IgD-negative memory B cell (primary cell): ENCODE results near the gene MGST3. TPM values are rescaled to one million over a fixed set of nuclear protein-coding genes. Genes with fewer than 3 reads are reported as not detected.
A peak's percentile ranks its signal among the peaks of the same experiment; 100 is the strongest.
"Not testable (repeated sequence)": the region's sequence is repeated elsewhere in the genome, so short reads cannot be mapped to it uniquely, and the experiment has no call there.

ENCODE experiments used
- H3K27ac Mint-ChIP-seq, 3 donors: one replicate each; pipeline ENCODE4 v1.8.0; 2020 to 2022; ENCODE audit warnings: mild to moderate bottlenecking in 3 of 3, mixed read lengths in 3 of 3, moderate library complexity in 1 of 3
- H3K27me3 Mint-ChIP-seq: one replicate; pipeline ENCODE4 v1.8.0; 2021; ENCODE audit warnings: mixed read lengths
- H3K36me3 Mint-ChIP-seq: one replicate; pipeline ENCODE4 v1.8.0; 2020; ENCODE audit warnings: mild to moderate bottlenecking, mixed read lengths
- H3K4me1 Mint-ChIP-seq, 3 donors: one replicate each; pipeline ENCODE4 v1.8.0; 2020 to 2022; ENCODE audit warnings: mixed read lengths in 3 of 3, mild to moderate bottlenecking in 1 of 3
- H3K4me3 Mint-ChIP-seq, 4 donors: one replicate each; pipeline ENCODE4 v1.8.0; 2020 to 2022; ENCODE audit warnings: mild to moderate bottlenecking in 4 of 4, mixed read lengths in 4 of 4, moderate library complexity in 3 of 4
- H3K9me3 Mint-ChIP-seq, 3 donors: one replicate each; pipeline ENCODE4 v1.8.0; 2020 to 2021; ENCODE audit warnings: mixed read lengths in 3 of 3, mild to moderate bottlenecking in 1 of 3
- polyA plus RNA-seq: library from polyadenylated mRNA; unstranded; fragments of 300-500 nt; fragmentation: Illumina TruSeq; gene quantifications from one replicate; pipeline ENCODE4 v1.2.3, GENCODE V29; 2021

MGST3 gene
- polyA plus RNA-seq, 1 donor from 2014 or later: 90.2 TPM

DNA sequence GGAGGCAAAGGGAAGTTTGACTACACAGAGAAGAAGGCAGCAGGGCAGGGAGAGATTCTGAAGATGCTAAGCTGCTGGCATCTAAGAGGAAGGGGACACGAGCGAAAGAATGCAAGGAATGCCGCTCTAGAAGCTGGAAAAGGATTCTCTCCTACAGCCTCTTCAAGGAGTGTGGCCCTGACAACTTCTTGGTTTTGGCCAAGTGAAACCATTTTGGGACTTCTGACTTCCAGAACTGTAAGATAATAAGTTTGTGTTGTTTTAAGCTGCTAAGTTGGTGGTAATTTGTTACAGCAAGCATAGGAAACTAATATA, 28.5 kb downstream of the MGST3 start:
- no peaks in the 10 kb centered on the region for H3K4me1 Mint-ChIP-seq
- H3K27me3 Mint-ChIP-seq: no peaks in the 10 kb centered on the region
- no peak overlapping the region for H3K27ac Mint-ChIP-seq
- H3K9me3 Mint-ChIP-seq: no peaks in the 10 kb centered on the region
- H3K36me3 Mint-ChIP-seq: no peaks in the 10 kb centered on the region
- no peak overlapping the region for H3K4me3 Mint-ChIP-seq

DNA sequence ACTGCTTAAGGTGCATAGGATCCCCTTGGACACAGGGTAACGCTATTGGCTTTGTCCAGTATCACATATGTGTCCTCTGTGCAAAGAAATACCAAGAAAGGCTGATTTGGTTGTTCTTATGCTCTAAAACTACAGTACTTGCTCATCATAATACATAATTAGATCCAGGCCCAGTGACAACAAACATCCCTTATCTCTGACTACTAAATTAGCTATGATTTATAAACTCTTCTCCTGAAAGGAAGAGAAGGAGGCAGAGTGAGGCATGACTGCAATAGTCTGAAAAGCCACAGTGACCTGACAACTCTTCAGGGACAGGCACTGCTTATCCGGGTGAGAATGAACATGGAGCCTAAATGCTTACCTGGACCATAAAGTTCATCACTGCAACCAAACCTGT, 30.7 kb downstream of the MGST3 start:
- Mint-ChIP-seq H3K4me1 (no peaks in the 10 kb centered on the region), H3K27me3 (no peaks in the 10 kb centered on the region), H3K27ac (peak overlapping the region in 1 of 3 donors; percentile 2), H3K36me3 (peaks cover 12% of the 10 kb centered on the region), H3K4me3 (no peak overlapping the region), H3K9me3 (peaks cover 0 to 6% (median 3%) of the 10 kb centered on the region in 3 donors)

DNA sequence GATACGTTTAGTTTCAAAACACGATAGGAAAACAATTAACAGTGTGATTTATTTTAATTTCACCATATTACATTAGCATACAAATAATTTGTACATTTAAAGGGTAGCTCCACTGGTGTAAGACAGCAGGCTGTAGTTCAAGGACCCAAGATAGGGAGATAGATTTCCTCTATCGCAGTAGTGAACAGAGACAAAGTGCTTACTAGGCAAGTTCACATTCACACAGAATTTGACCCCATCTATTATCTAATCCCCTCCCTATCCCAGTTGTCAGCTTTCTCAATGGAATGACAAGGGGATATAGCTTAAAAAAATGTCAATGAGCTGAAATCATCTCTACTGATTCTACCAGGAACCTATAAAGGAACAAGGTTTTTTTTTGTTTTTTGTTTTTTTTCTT, 31.2 kb downstream of the MGST3 start:
- no peaks in the 10 kb centered on the region for H3K4me1 Mint-ChIP-seq
- no peaks in the 10 kb centered on the region for H3K27me3 Mint-ChIP-seq
- peak overlapping the region in 1 of 3 donors; percentile 2 for H3K27ac Mint-ChIP-seq
- H3K36me3 Mint-ChIP-seq: peaks cover 14% of the 10 kb centered on the region
- H3K4me3 Mint-ChIP-seq: no peak overlapping the region
- H3K9me3 Mint-ChIP-seq: peaks cover 0 to 6% (median 3%) of the 10 kb centered on the region in 3 donors

DNA sequence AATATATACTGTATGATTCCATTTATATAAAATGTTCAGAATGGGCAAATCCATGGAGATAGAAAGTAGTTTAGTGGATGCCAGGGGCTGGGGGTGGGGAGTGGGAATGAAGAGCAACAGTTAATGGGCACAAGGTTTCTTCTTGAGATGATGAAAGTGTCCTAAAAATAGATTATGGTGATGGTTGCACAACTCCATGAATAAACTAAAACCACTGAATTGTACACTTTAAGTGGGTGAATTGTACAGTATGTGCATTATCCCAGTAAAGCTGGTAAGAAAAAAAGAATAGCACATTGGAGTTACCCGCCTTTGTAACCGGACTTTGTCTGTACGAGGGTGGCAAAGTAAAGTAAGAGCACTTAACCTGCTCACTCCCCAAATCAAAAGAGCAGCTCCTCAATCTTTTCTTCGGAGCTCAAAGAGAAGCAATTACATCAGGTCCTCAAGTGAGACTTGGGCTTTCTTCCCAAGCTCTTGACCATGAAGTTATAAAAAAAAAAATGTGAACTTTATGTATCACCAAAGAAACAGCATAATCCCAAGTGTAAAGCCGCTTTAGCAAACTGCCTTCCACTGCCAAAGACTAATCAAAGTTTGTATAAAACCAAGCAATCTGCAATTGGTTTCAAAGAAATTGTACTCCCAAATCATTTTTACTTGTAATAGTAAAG, 35.3 kb downstream of the MGST3 start:
- Mint-ChIP-seq H3K4me1 (no peaks in the 10 kb centered on the region), H3K9me3 (peaks cover 0 to 6% (median 3%) of the 10 kb centered on the region in 3 donors), H3K27me3 (no peaks in the 10 kb centered on the region), H3K4me3 (no peak overlapping the region), H3K27ac (no peak overlapping the region), H3K36me3 (peaks cover 17% of the 10 kb centered on the region)

DNA sequence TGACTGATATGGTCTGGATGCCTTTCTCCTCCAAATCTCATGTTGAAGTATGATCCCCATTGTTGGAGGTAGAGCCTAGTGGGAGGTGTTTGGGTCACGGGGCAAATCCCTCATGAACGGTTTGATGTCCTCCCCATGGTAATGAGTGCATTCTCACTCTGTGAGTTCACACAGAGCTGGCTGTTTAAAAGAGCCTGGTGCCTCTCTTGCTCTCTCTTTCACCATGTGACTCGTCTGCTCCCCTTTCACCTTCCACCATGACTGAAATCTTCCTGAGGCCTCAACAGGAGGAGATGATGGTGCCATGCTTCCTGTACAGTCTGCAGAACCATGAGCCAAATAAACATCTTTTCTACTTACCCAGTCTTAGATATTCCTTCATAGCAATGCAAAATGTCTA, 37.1 kb downstream of the MGST3 start:
- Mint-ChIP-seq H3K27ac (no peak overlapping the region), H3K9me3 (peaks cover 0 to 6% (median 3%) of the 10 kb centered on the region in 3 donors), H3K4me1 (peaks cover 0 to 3% (median 1%) of the 10 kb centered on the region in 3 donors), H3K27me3 (no peaks in the 10 kb centered on the region), H3K36me3 (peaks cover 27% of the 10 kb centered on the region), H3K4me3 (no peak overlapping the region)

DNA sequence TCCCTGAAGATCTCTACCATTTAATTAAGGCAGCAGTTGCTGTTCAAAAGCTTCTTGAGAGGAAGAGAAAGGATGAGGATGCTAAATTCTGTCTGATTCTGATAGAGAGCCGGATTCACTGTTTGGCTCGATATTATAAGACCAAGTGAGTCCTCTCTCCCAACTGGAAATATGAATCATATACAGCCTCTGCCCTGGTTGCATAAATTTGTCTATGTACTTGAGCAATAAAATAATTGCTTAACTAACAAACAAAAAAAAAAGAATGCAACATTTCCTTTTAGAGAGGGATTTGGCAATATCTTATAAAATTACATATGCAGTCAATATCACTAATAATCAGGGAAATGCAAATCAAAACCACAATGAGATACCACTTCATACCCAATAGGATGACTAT, 40.5 kb downstream of the MGST3 start:
- Mint-ChIP-seq H3K9me3 (no peaks in the 10 kb centered on the region), H3K4me3 (no peak overlapping the region), H3K27me3 (no peaks in the 10 kb centered on the region), H3K4me1 (peaks cover 0 to 5% (median 1%) of the 10 kb centered on the region in 3 donors), H3K27ac (no peak overlapping the region), H3K36me3 (peaks cover 25% of the 10 kb centered on the region)

DNA sequence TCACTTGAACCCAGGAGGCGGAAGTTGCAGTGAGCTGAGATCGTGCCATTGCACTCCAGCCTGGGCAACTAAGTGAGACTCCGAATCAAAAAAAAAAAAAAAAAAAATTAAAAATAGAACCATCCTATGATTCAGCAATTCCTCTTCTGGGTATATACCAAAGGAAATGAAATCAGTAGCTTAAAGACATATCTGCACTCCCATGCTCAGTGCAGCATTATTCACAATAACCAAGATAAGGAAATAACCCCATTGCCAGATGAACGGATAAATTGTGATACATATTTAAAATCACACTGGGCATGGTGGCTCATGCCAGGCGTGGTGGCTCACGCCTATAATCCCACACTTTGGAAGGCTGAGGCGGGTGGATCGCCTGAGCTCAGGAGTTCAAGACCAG, 43.6 kb downstream of the MGST3 start:
- Mint-ChIP-seq H3K36me3 (peaks cover 25% of the 10 kb centered on the region), H3K4me1 (peaks cover 1 to 5% (median 5%) of the 10 kb centered on the region in 3 donors), H3K27me3 (no peaks in the 10 kb centered on the region), H3K4me3 (no peak overlapping the region), H3K9me3 (no peaks in the 10 kb centered on the region), H3K27ac (no peak overlapping the region)

DNA sequence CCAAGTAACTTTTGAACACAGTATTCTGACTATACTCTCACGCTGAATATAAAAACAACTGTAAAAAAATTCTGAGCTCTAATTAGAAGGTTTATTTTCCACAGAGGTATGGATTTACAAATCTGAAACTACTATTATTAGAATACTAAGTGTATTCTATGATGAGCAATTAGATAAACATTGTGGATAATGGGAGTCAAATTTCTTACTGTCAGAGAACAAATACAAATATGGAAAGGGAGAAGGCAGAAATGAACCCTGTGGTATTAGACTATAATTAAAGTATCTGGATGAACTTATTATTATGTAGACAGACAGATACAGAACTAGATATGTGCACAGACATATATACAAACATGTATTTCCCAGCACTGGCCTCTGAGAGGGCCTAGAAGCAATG, 44.8 kb downstream of the MGST3 start:
- H3K27ac Mint-ChIP-seq: no peak overlapping the region
- H3K36me3 Mint-ChIP-seq: peaks cover 27% of the 10 kb centered on the region
- H3K9me3 Mint-ChIP-seq: no peaks in the 10 kb centered on the region
- H3K4me1 Mint-ChIP-seq: peaks cover 1 to 5% (median 5%) of the 10 kb centered on the region in 3 donors
- no peaks in the 10 kb centered on the region for H3K27me3 Mint-ChIP-seq
- no peak overlapping the region for H3K4me3 Mint-ChIP-seq

DNA sequence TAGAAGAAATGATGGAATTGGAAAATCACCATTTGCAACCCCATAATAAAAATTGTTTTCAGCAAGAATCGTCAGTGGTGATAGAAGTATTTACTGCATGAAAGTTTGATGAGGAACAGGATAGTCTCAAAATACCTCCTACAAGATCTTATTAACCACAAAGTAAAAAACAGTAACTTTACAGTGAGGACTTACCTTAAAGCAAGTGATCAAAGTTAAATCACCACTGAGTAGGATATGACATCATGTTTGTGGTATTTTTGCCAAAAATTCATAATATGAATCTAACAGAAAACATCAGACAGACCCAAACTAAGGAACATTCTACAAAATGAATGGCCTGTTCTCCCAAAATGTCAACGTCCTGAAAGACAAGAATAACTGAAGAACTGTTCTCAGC, 47.5 kb downstream of the MGST3 start:
- Mint-ChIP-seq H3K4me1 (peaks cover 0 to 5% (median 1%) of the 10 kb centered on the region in 3 donors), H3K27ac (no peak overlapping the region), H3K27me3 (no peaks in the 10 kb centered on the region), H3K9me3 (no peaks in the 10 kb centered on the region), H3K4me3 (no peak overlapping the region), H3K36me3 (peaks cover 22% of the 10 kb centered on the region)

DNA sequence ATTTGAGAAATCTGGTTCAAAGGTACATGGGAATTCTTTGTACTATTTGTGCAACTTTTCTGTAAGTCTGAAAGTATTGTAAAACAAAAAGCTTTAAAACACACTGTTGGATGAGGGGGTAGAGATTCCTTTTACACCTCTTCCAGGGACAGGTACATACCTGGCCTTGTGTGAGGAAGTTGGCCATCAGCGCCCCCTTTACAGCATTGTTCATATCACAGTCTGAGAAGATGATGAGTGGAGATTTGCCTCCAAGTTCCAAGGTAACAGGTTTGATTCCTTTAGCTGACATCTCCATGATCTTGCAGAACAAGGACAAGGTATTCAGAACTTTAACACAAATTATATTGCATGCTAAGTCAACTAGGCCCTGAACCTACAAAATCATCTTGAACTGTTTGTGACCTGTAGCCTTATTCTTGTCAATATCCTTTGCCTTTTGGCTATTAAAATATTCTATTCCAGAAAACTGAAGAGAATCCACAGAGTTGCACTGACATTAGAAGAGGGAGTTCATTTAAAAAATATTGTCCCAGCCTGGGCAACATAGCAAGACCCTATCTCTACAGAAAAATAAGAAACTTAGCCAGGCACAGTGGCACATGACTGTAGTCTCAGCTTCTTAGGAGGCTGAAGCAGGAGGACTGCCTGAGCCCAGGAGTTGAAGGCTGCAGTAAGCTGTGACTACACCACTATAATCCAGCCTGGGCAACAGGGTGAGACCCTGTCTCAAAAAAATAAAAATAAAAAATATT, 48.4 kb downstream of the MGST3 start:
- H3K9me3 Mint-ChIP-seq: no peaks in the 10 kb centered on the region
- no peak overlapping the region for H3K4me3 Mint-ChIP-seq
- peaks cover 2 to 8% (median 3%) of the 10 kb centered on the region in 3 donors for H3K4me1 Mint-ChIP-seq
- H3K36me3 Mint-ChIP-seq: peaks cover 24% of the 10 kb centered on the region
- H3K27ac Mint-ChIP-seq: no peak overlapping the region
- H3K27me3 Mint-ChIP-seq: no peaks in the 10 kb centered on the region

DNA sequence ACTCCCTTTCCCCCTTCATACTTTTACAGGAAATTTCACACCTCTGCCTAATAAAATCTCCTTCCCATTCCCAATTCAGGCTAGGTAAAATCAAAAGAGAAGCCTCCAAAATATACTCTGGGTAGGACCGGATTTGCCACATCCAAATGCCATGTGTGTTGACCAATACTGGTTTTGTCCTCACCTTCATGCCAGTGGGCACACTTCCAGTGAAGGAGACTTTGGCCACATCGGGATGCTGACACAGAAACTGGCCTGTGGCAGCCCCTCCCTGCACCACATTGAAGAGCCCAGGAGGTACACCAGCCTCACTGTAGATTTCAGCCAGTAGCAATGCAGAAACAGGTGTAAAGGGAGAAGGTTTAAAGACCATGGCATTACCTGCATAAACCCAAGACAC, 49.3 kb downstream of the MGST3 start:
- Mint-ChIP-seq H3K27ac (no peak overlapping the region), H3K9me3 (no peaks in the 10 kb centered on the region), H3K27me3 (no peaks in the 10 kb centered on the region), H3K4me3 (no peak overlapping the region), H3K36me3 (peaks cover 22% of the 10 kb centered on the region), H3K4me1 (peaks cover 6 to 9% (median 8%) of the 10 kb centered on the region in 3 donors)

DNA sequence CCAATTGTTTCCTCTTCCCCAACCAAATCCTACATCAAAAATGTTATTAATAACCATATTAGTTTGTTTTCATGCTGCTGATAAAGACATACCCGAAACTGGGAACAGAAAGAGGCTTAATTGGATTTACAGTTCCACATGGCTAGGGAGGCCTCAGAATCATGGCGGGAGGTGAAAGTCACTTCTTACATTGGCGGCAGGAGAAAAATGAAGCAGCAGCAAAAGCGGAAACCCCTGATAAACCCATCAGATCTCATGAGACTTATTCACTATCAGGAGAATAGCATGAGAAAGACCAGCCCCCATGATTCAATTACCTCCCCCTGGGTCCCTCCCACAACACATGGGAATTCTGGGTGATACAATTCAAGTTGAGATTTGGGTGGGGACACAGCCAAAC, 49.7 kb downstream of the MGST3 start:
- Mint-ChIP-seq H3K4me1 (peaks cover 9 to 14% (median 12%) of the 10 kb centered on the region in 3 donors), H3K36me3 (peaks cover 22% of the 10 kb centered on the region)
- H3K4me3 Mint-ChIP-seq, H3K9me3 Mint-ChIP-seq, H3K27ac Mint-ChIP-seq, H3K27me3 Mint-ChIP-seq: not testable (repeated sequence)

DNA sequence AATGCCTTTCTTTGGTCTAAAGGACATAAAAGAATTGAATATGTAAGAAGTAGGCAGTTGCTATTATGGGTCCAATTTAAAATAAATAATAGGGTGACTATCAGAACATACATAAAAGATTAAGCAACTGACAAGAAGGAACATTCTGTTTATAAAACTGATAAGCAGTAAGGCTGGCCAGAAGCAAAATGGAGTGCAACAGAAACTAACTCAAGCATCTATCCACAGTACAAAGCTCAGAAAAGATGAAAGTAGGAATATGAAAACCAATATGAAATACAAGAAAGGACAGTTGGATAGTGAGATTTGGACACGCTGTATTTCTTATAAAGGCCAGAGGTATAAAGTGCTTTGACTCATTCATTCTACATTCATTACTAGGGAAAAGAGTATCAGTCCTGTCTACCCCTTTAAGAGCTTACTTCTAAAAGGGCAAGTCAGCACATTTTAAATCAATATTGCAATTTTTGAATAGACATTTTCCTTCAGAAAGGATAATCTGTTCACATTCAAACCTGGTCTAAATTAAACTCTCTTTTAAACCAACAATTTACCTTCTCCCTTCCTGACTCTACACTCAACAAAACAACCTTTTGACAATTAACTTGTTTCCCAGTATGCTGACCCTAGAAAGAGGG, 52.9 kb downstream of the MGST3 start:
- Mint-ChIP-seq H3K27me3 (no peaks in the 10 kb centered on the region), H3K27ac (peak overlapping the region in 1 of 3 donors; percentile 12), H3K4me3 (no peak overlapping the region), H3K4me1 (peaks cover 23 to 29% (median 24%) of the 10 kb centered on the region in 3 donors), H3K9me3 (no peaks in the 10 kb centered on the region), H3K36me3 (peaks cover 15% of the 10 kb centered on the region)

DNA sequence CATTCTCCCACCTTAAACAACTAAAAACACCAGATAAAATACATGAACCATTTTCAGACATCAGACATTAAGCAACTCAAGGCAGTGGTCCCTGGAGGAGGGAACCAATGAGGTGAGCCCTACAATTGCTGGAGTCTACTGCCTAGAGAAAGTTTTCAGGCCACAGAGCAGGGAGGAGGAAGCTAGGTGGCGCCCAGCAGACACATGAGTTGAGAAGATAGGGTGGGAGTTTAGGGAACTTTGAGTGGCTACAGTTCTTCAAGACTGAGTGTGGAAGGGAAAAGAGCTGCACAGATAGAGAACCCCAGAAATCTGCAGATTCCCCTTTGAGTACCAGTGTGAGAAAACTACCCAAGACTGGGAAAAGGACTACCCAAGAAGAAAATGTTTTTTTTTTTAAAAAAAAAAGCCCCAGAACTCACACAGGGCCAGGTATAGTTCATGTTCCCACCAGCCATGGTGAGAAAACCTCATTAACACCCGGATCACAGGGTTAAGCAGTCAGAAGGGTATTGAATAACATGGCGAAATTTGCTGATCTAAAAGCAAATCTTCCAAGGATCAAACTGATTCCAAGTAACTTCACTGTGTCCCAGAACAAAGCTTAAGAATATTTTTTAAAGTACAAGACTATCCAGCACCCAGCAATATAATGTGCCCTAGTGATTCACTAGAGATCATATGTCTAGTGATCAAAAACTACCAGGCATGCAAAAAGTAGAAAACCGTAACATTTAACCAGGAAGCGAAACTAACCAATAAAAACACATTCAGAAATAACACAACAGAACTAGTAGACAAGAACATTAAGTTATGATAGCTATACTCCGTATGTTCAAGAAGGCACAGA, 55.3 kb downstream of the MGST3 start:
- Mint-ChIP-seq H3K36me3 (peaks cover 11% of the 10 kb centered on the region), H3K4me1 (peaks cover 23 to 31% (median 24%) of the 10 kb centered on the region in 3 donors)

More for the DNA sequence above, 55.3 kb downstream of the MGST3 start:
- H3K9me3 Mint-ChIP-seq: no peaks in the 10 kb centered on the region
- peak overlapping the region; percentile 13 to 79 (median 60) for H3K4me3 Mint-ChIP-seq
- H3K27ac Mint-ChIP-seq: peak overlapping the region; percentile 37 to 90 (median 55)
- H3K27me3 Mint-ChIP-seq: no peaks in the 10 kb centered on the region
